ENCODE measurements around the gene COMMD9. TPM values are rescaled to one million over a fixed set of nuclear protein-coding genes. Genes with fewer than 3 reads are reported as not detected.

COMMD9 gene
- total and polyA plus RNA-seq, 2 of the 8 experiments (the other 6 are each of a cell fraction or from before 2014, with no cell fraction given): 42.5 to 49.1 TPM

DNA sequence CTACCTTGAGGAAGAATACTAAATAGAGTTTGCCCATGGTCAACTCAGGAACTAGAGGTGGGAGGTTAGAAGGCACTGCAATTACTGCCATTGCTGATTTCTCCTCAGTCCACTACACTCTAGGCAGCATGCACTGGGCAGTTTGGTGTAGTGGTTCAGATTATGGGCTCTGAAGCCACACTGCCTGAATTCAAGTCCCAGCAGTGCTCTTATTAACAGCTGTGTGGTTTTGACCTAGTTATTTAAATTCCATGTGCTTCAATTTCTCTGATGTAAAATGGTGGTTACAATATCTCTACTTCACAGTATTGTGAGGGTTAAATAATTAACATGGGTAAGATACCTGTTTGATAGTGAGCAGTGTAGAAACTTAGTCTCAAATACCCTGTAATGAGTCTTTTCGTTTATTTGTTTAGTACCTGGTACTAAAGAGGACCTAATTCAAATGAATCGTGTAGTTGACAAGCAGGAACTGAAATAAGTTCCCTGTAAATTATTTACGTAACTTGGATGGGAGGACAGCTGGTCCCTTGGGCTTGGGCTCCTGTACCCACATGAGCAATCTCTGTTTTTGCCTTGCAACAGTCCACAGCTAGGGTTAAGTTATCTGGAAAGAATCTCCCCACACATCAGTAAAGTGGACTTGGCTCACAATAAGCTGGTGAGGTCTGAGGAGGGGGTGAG is 24.7 kb upstream of the COMMD9 start (continued):
- TF ChIP-seq CTCF (IDR thresholded peaks at IDR 0.05; ENCODE audit: control extremely low read depth in 1 of 3, insufficient read depth in 1 of 3, low read depth in 1 of 3, low read length in 3 of 3): no peak
- TF ChIP-seq, protein P1, sequence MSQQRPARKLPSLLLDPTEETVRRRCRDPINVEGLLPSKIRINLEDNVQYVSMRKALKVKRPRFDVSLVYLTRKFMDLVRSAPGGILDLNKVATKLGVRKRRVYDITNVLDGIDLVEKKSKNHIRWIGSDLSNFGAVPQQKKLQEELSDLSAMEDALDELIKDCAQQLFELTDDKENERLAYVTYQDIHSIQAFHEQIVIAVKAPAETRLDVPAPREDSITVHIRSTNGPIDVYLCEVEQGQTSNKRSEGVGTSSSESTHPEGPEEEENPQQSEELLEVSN (IDR thresholded peaks at IDR 0.05): no peak
- TF ChIP-seq KDM1A (IDR thresholded peaks at IDR 0.05; ENCODE audit: borderline replicate concordance, low read length): no peak
- TF ChIP-seq SIRT6 (IDR thresholded peaks at IDR 0.05; ENCODE audit: low read length): no peak
- TF ChIP-seq POLR2A (IDR thresholded peaks at IDR 0.05; ENCODE audit: control extremely low read depth in 1 of 2, low read depth in 2 of 2, low read length in 2 of 2): no peak
- TF ChIP-seq CTBP2 (IDR thresholded peaks at IDR 0.05; ENCODE audit: borderline replicate concordance, insufficient read depth, insufficient read length, low read length): no peak
- no peak for TF ChIP-seq SIN3A (conservative IDR thresholded peaks at IDR 0.05 in 1 of 2, IDR thresholded peaks at IDR 0.05 in 1 of 2; ENCODE audit: low read depth in 1 of 2, low read length in 2 of 2)

Data from H1 (cell line).